HepG2 (cell line): ENCODE data around the gene OSBPL3. TPM values are rescaled to one million over a fixed set of nuclear protein-coding genes. Genes with fewer than 3 reads are reported as not detected.

Source experiments
- ATAC-seq: fragments of 200-7000 bp; cut with Tn5 transposase; 3 replicates; pipeline ENCODE4 v1.9.1; 2020; ENCODE audit warnings: mild to moderate bottlenecking, moderate library complexity
- BruUV-seq: library from RNA; stranded (reverse); fragments of 400-500 nt; replicated peaks from 2 replicates; lab custom pipeline; 2021; lab: Mats Ljungman, UMichigan
- CTCF ChIA-PET: fragments of 300-600 bp; formaldehyde crosslinking; extraction: SDS; loops from one replicate; lab custom pipeline; 2021; ENCODE audit warnings: low total read pairs, inconsistent platforms, low intra/inter-chr PET ratio; lab: Yijun Ruan, JAX
- POLR2A ChIA-PET: fragments of 350-600 bp; sonication (Branson Sonifier 250); formaldehyde crosslinking; loops from one replicate; lab custom pipeline; 2020; ENCODE audit warnings: antibody characterized with exemption, inconsistent platforms; lab: Yijun Ruan, JAX
- DNase-seq: peaks from one replicate; pipeline ENCODE4 v3.0.0-alpha.2; 2015; ENCODE audit warnings: low spot score
- FAIRE-seq: peaks from 3 replicates; lab custom pipeline; 2011; peaks lifted over from hg19 to GRCh38; lab: Jason Lieb, UNC
- H2AFZ ChIP-seq: one replicate; pipeline ENCODE4 v1.6.1; 2011; ENCODE audit warnings: low read length, inconsistent platforms
- H3K27ac ChIP-seq: fragments of 300-600 bp; 3 replicates; pipeline ENCODE4 v1.8.0; 2011; ENCODE audit warnings: mixed run types, mild to moderate bottlenecking, mixed read lengths, low read length, inconsistent platforms; ENCODE audit not compliant: insufficient read depth; ENCODE audit errors: extremely low read length
- H3K27me3 ChIP-seq, 2 experiments: fragments of 200-600 bp in 1 of 2; 2 replicates in 1 of 2; 3 replicates in 1 of 2; pipeline versions ENCODE4 v1.6.0 to v1.8.0; 2011; ENCODE audit warnings: low read length in 2 of 2, mild to moderate bottlenecking in 2 of 2, moderate library complexity in 2 of 2, inconsistent platforms in 1 of 2; ENCODE audit not compliant: insufficient read depth in 2 of 2, control insufficient read depth in 1 of 2
- H3K36me3 ChIP-seq, 2 experiments: fragments of 200-600 bp in 1 of 2; replicated peaks in 1 of 2; 2 replicates in 1 of 2; 3 replicates in 1 of 2; pipeline versions ENCODE4 v1.5.1 to v1.8.0; 2011; ENCODE audit warnings: low read length in 2 of 2, inconsistent platforms in 1 of 2; ENCODE audit not compliant: insufficient read depth in 2 of 2, control insufficient read depth in 1 of 2
- H3K4me1 ChIP-seq: 2 replicates; pipeline ENCODE4 v1.5.1; 2012; ENCODE audit warnings: low read length, inconsistent platforms; ENCODE audit not compliant: insufficient read depth
- H3K4me2 ChIP-seq: 2 replicates; pipeline ENCODE4 v1.6.0; 2011; ENCODE audit warnings: low read depth, low read length, inconsistent platforms
- H3K4me3 ChIP-seq, 3 experiments: fragments of 200-600 bp in 1 of 3; sonication (generic), shearing (Covaris generic) in 1 of 3; replicated peaks in 1 of 3; 2 replicates each; pipeline ENCODE4 v1.5.1; 2011 to 2016; ENCODE audit warnings: low read length in 3 of 3, inconsistent platforms in 2 of 3, low read depth in 2 of 3, mild to moderate bottlenecking in 2 of 3, control low read depth in 1 of 3, mixed read lengths in 1 of 3; ENCODE audit not compliant: insufficient read depth in 1 of 3
- H3K79me2 ChIP-seq: one replicate; pipeline ENCODE4 v1.6.1; 2011; ENCODE audit warnings: low read length, inconsistent platforms; ENCODE audit not compliant: insufficient read depth
- H3K9ac ChIP-seq: 2 replicates; pipeline ENCODE4 v1.6.0; 2011; ENCODE audit warnings: mild to moderate bottlenecking, low read depth, low read length, inconsistent platforms; ENCODE audit not compliant: insufficient read depth
- H3K9me3 ChIP-seq: 2 replicates; pipeline ENCODE4 v1.5.1; 2012; ENCODE audit warnings: mild to moderate bottlenecking, low read length
- H4K20me1 ChIP-seq: 2 replicates; pipeline ENCODE4 v1.6.0; 2011; ENCODE audit warnings: inconsistent platforms, mild to moderate bottlenecking, low read length, moderate library complexity; ENCODE audit not compliant: insufficient read depth
- HDAC2 ChIP-seq: sonication (generic); formaldehyde crosslinking; IDR thresholded peaks from 2 replicates; pipeline ENCODE4 v1.4.0; 2020; ENCODE audit warnings: missing genetic modification reagents
- MTF1 ChIP-seq: sonication (generic); formaldehyde crosslinking; IDR thresholded peaks from 2 replicates; pipeline ENCODE4 v1.5.0; 2020; ENCODE audit warnings: missing genetic modification reagents
- NFE2L1 ChIP-seq: sonication (generic); formaldehyde crosslinking; IDR thresholded peaks from 2 replicates; pipeline ENCODE4 v1.4.0; 2020; ENCODE audit warnings: missing genetic modification reagents, mild to moderate bottlenecking, borderline replicate concordance
- SMAD3 ChIP-seq: sonication (generic); formaldehyde crosslinking; IDR thresholded peaks from 2 replicates; pipeline ENCODE4 v1.4.0; 2020; ENCODE audit warnings: missing genetic modification reagents
- ZNF10 ChIP-seq: sonication (generic); formaldehyde crosslinking; IDR thresholded peaks from 2 replicates; pipeline ENCODE4 v1.4.0; 2020; ENCODE audit warnings: mild to moderate bottlenecking, low read depth, missing genetic modification reagents, borderline replicate concordance
- ZNF337 ChIP-seq: sonication (generic); formaldehyde crosslinking; IDR thresholded peaks from 2 replicates; pipeline ENCODE4 v1.5.1; 2020; ENCODE audit warnings: missing genetic modification reagents, low read depth, mild to moderate bottlenecking, borderline replicate concordance
- ZNF343 ChIP-seq: sonication (generic); formaldehyde crosslinking; IDR thresholded peaks from 2 replicates; pipeline ENCODE4 v1.4.0; 2020; ENCODE audit warnings: mild to moderate bottlenecking, missing genetic modification reagents
- WGBS: methylation state at CpG from one replicate; pipeline ENCODE4 v1.1.6; 2017; ENCODE audit warnings: low lambda C conversion rate; 5-methylcytosine and 5-hydroxymethylcytosine counted together
- in situ Hi-C: cut with HindIII; loops from 2 replicates; pipeline ENCODE4 v1.10.0; 2017; ENCODE audit warnings: low pct_unique_long_range_greater_than_20kb; ENCODE audit not compliant: extremely low pct_ligation_motif_present
- intact Hi-C: fragments of 100-400 bp; cut with micrococcal nuclease; formaldehyde crosslinking; loops from one replicate; pipeline ENCODE4 v1.10.0; 2022; ENCODE audit not compliant: unreplicated experiment
- polyA plus RNA-seq, 8 experiments: library from polyadenylated mRNA; depleted of rRNA in 3 of 8; stranded (reverse) in 7 of 8; unstranded in 1 of 8; fragments of >200 nt; fragmentation: Illumina TruSeq in 4 of 8; extraction: Trizol in 4 of 8; gene quantifications; 2 replicates each; pipeline versions ENCODE4 v1.2.1 to v1.2.3, GENCODE V29; 2011 to 2016; ENCODE audit warnings: low read depth in 4 of 8, missing spikeins in 1 of 8, mixed read lengths in 1 of 8; ENCODE audit not compliant: insufficient read depth in 1 of 8
- total RNA-seq, 5 experiments: library from RNA; depleted of rRNA; stranded (reverse); fragments of >200 nt; fragmentation: Illumina TruSeq; extraction: Trizol; gene quantifications; 2 replicates each; pipeline ENCODE4 v1.2.3, GENCODE V29; 2016; ENCODE audit warnings: low read depth in 1 of 5
- TF ChIP-seq, protein P1 (sequence below): sonication (generic); formaldehyde crosslinking; IDR thresholded peaks from 2 replicates; pipeline ENCODE4 v1.5.0; 2020; ENCODE audit warnings: missing genetic modification reagents
- TF ChIP-seq, protein P2 (sequence below): sonication (generic); formaldehyde crosslinking; IDR thresholded peaks from 2 replicates; pipeline ENCODE4 v1.9.0; 2021; ENCODE audit warnings: missing genetic modification reagents, mild to moderate bottlenecking, borderline replicate concordance
- TF ChIP-seq, protein P3 (sequence below): sonication (generic); formaldehyde crosslinking; IDR thresholded peaks from 2 replicates; pipeline ENCODE4 v1.5.0; 2020; ENCODE audit warnings: mild to moderate bottlenecking, missing genetic modification reagents, moderate library complexity
- TF ChIP-seq, protein P4 (sequence below): sonication (generic); formaldehyde crosslinking; IDR thresholded peaks from 2 replicates; pipeline ENCODE4 v1.8.0; 2022; ENCODE audit warnings: missing genetic modification reagents, low read depth, mild to moderate bottlenecking, borderline replicate concordance

OSBPL3 gene
- total and polyA plus RNA-seq, 2 of the 13 experiments (the other 11 are each of a cell fraction or from before 2014, with no cell fraction given) = 8.8 to 28.9 TPM

DNA sequence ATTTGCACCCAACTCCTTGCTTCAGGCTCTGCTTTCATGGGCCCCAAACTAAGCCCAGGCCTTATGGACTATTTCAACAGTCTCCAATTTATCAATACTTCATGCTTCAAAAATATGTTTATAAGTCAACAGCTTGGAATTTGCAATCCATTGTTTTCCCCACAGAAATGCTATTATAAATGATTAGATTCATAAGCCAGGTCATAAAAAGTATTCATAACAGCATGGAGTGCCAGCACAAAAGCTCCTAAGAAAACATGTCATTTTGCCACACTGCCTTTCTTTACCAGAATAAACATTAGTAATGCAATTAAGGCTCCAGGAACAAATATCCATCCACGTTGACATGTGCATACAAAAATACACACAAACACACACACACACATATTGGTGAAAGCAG is 30.1 kb downstream of the OSBPL3 start (continued):
- TF ChIP-seq, protein P1, sequence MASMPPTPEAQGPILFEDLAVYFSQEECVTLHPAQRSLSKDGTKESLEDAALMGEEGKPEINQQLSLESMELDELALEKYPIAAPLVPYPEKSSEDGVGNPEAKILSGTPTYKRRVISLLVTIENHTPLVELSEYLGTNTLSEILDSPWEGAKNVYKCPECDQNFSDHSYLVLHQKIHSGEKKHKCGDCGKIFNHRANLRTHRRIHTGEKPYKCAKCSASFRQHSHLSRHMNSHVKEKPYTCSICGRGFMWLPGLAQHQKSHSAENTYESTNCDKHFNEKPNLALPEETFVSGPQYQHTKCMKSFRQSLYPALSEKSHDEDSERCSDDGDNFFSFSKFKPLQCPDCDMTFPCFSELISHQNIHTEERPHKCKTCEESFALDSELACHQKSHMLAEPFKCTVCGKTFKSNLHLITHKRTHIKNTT = no peak
- TF ChIP-seq, protein P2, sequence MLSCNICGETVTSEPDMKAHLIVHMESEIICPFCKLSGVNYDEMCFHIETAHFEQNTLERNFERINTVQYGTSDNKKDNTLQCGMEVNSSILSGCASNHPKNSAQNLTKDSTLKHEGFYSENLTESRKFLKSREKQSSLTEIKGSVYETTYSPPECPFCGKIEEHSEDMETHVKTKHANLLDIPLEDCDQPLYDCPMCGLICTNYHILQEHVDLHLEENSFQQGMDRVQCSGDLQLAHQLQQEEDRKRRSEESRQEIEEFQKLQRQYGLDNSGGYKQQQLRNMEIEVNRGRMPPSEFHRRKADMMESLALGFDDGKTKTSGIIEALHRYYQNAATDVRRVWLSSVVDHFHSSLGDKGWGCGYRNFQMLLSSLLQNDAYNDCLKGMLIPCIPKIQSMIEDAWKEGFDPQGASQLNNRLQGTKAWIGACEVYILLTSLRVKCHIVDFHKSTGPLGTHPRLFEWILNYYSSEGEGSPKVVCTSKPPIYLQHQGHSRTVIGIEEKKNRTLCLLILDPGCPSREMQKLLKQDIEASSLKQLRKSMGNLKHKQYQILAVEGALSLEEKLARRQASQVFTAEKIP (CRISPR knock-in tag) = no peak
- TF ChIP-seq NFE2L1 (CRISPR knock-in tag) = no peak
- no peak for TF ChIP-seq ZNF337
- TF ChIP-seq MTF1 (CRISPR knock-in tag) = no peak
- no peak for TF ChIP-seq HDAC2
- TF ChIP-seq, protein P3, sequence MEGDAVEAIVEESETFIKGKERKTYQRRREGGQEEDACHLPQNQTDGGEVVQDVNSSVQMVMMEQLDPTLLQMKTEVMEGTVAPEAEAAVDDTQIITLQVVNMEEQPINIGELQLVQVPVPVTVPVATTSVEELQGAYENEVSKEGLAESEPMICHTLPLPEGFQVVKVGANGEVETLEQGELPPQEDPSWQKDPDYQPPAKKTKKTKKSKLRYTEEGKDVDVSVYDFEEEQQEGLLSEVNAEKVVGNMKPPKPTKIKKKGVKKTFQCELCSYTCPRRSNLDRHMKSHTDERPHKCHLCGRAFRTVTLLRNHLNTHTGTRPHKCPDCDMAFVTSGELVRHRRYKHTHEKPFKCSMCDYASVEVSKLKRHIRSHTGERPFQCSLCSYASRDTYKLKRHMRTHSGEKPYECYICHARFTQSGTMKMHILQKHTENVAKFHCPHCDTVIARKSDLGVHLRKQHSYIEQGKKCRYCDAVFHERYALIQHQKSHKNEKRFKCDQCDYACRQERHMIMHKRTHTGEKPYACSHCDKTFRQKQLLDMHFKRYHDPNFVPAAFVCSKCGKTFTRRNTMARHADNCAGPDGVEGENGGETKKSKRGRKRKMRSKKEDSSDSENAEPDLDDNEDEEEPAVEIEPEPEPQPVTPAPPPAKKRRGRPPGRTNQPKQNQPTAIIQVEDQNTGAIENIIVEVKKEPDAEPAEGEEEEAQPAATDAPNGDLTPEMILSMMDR (CRISPR knock-in tag) = no peak

DNA sequence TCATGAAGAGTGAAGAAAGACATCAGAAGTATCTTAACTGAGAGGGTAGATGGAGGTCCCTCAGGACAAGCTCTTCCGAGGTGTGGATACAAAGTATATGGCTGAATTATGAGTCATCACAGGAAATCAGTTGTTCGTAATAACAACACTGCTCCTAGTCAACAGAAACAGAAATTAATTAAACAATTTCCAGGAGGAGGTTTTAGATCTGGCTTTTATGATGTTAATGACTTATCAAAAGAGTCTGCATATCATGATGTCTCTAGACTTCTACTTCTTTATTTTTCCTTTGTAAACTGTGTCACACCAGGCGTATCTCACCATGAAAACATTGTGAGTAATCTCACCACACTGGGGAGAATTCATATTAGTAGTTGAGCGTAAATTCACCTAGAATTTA is 31.2 kb downstream of the OSBPL3 start:
- no peak for FAIRE-seq

More for the DNA sequence above, 31.2 kb downstream of the OSBPL3 start:
- in situ Hi-C loops = no loop called here
- intact Hi-C loops = no loop called here
- ChIA-PET CTCF (no interaction called here), POLR2A (no interaction called here)
- ATAC-seq (no peak), DNase-seq (no peak)
- Histone ChIP-seq H3K4me1 (peaks cover 16% of the 10 kb centered on the region), H2AFZ (no peak overlapping the region), H3K4me2 (no peak overlapping the region), H3K4me3 (no peak overlapping the region), H4K20me1 (no peaks in the 10 kb centered on the region), H3K36me3 (no peaks in the 10 kb centered on the region), H3K27ac (no peak overlapping the region), H3K79me2 (peaks cover 69% of the 10 kb centered on the region), H3K9me3 (no peaks in the 10 kb centered on the region), H3K9ac (no peak overlapping the region), H3K27me3 (no peaks in the 10 kb centered on the region)
- BruUV-seq = no TSS peak
- TF ChIP-seq ZNF343 (no peak), SMAD3 (CRISPR knock-in tag) (no peak), ZNF10 (CRISPR knock-in tag) (no peak)
- TF ChIP-seq, protein P4, sequence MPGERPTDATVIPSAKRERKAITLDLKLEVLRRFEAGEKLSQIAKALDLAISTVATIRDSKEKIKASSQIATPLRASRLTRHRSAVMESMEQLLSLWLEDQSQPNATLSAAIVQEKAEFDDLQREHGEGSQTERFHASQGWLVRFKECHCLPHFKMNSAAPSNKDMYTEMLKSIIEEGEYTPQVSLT (CRISPR knock-in tag) = no peak
- 84% methylated on average over 4 of the region's 4 CpGs for WGBS
